HG02870 (cell line): ENCODE data around the gene ARHGAP5.
A peak's percentile ranks its signal among the peaks of the same experiment; 100 is the strongest.

Experiments used
- ATAC-seq: cut with Tn5 transposase; IDR thresholded peaks from one replicate; pipeline ENCODE4 v1.9.1; 2021; ENCODE audit warnings: mild to moderate bottlenecking, moderate library complexity; ENCODE audit not compliant: unreplicated experiment

ARHGAP5 gene

DNA sequence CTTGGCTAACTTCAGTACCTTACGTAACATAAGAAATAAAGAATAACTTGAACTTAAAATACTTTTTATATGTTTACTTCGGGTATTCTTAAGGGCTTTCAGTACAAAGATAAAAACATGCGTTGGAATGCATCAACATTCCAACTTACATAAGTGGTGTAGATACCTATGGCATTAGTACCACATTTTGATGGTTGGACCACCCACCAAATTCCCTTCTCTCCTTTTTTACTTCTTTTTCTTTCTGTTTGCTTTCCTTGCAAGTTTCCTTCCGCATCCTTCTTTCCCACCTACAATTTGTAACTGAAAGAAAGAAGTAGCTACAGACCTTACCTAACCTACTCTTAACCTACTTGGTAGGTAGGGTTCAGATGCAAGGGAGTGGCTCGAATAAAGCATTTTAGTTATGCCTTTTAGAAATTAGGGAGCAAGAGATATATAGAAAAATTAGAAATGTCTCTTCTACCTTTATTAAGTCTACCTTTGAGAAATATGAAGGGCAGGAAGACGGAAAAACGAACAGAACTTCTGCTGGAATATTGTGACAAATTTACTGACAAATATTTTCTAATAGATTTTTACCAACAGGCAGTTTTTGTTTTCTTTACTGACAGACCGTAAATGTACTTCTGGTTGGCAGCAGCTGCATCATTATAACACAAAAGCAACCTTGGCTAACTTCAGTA is 2.1 kb upstream of the ARHGAP5 start:
- ATAC-seq = no peak

DNA sequence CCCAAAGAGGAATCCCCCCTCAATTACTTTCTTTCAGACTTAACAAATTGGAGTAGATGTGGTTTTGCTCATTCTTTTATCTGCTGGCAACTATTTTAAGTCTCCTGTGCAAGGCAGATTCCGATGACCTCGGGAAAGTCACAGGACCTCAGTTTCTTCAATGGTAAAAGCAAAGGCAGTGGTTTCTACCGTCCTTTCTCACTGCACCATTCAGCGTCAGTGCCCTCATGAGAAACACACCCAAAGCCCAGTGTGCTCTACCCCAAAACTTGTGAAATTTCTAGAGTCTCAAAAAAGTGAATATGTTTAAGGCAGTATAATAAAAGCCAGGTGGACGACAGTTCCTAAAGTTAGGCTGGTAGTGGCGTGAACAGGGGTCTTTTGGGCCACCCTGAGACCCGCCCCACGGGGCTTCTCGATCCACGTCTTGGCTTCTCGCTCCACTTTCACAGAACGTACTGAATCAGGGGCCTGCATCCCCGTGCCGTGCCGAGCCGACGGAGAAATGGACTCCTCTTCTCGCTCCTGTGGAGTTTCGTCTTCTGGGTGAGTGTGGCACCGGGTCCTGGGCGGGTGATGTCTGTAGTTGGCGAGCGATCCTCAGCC is 1.3 kb upstream of the ARHGAP5 start:
- ATAC-seq = peak; percentile 6

DNA sequence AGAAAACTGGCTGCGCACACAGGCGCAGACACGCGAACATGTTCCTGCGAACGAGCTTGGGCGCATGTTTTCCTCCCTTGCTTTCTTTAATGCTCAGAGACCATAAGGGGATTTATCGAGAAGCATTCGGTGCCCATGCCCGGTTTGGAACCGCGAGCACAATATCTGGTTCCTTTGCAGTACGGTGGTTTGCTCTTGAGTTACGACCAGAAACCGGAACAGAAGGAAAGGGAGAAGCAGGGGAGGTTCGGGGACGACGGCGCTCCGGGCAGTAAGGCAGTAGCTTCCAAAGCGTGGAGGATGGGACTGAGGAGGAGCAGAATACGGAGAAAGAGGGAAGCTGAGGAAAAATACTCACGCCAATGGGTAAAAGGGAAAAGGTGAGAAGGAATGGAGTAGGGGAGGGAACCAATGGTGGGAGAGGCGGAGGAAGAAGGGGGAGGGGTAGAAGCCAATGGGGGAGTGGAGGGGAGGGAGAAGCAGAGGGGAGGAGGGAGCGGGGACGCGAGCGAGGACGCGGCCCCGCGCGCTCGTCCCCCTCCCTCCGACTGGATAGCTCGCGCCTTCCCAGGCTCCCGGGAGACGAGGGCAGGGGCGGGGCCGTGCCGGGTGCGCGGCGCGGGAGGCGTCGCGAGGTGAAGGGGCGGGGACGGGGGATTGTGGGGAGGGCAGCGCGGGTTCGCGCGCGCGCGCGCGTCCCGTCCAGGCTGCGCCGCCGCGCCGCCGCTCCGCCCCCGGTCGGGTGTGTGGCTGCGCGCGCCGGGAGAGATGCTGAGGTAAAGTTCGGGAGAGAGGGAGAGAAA is 625 bp upstream of the ARHGAP5 start:
- peak; percentile 49 for ATAC-seq

DNA sequence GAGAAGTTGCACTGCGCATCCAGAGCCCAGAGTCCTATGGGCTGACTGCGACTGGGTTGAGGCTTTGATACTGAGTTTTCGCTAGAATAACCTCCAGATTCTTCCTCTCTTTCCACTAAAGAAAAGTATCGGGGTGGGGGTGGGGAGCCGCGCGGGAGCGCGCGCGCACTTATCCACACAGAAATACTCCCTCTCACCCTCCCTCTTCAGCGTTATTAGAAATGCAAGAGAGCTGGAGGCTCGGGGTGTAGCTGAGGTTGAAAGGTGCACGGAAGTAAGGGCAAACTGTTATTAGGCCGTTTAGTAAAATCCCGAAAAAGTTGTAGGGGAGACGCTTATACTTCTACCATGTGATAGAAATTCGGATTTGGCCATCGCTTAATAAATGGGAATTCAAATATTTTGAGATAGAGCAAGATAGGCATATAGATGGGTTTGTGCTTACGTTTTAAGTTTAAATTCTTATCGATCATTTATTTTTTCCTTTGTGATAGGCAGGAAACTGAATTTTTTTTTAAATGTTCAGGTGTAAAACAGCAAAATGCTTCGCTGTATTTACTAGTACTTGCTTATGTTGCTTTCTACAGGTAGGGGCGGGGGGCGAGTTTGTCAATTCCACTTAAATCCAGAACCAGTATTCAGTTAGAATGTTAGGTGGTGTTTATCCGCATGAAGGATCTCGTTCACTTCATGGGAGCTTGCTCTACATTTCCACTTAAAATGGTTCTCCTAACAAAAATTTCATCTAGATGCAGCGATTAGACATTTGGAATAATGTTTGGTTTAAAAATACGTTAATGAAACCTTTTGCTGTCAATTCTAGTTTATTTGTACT is 1.1 kb downstream of the ARHGAP5 start:
- ATAC-seq = peak; percentile 4

DNA sequence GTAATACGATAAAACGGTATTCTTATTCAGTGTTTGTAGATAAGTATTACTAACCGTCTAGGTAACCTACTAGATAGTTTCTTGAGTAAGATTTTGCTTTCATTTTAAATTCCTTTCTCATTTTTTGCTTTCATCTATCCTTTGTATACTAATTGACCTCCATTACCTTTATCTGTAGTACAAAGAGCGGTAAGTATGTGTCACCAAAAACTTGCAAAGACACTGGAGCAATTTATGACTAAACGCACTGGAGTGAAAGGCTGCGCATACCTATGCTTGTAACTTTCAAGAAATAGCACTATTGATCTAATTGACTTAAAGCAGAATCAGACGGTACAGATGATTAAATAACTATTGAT is 1.7 kb downstream of the ARHGAP5 start:
- ATAC-seq = no peak

DNA sequence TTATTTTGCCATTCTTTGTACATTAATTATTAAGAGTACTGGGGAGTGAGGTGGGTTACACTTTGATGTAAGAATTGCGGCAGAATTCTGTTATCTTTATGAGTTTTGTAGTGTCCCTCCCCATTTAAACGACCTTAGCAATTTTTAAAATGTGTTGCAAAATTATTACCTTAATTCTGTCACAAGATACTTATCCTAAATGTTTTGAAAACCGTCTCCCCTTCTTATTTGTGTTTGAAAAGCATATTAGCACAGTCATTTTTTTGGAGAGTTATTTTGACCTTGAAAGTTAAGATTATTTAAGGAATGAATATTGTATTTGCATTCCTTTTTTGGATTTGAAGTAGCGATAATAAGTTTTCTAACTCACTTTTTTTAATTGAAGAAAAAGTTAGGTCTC is 2.2 kb downstream of the ARHGAP5 start:
- ATAC-seq = no peak

DNA sequence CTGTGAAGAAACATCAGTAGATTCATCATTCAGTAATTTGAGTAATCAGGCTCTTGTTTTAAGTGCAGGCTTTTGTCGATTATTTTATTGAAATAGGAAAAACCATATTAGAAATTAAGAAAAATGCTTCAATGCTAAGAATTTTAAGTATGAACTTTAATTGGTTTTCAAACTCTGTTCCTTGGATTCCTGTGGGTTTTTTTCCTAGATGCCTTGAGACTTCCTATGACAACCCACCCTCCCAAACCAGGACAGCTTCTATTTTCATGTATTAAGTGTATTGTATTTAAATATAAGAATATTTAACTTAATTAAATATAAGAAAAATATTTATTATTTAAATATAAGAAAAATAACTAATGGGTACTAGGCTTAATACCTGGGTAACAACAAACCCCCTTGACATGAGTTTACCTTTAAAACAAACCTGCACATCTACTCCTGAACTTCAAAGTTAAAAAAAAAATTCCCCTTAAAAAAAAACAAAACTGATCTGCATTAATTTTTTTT is 3.0 kb downstream of the ARHGAP5 start:
- ATAC-seq = no peak

DNA sequence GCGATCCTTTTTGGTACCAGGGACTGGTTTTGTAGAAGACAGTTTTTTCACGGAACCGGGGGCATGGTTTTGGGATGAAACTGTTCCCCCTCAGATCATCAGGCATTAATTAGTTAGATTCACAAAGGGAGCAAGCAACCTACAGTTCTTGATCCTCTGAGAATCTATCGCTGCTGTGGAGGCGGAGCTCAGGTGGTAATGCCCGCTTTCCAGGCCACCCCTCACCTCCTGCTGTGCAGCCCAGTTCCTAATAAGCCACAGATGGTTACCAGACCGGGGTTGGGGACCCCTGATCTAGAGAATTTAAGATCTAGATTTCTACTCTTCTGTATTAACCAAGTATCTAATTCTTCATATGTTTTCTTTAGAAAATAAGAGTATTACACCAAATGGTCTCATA is 4.8 kb downstream of the ARHGAP5 start:
- no peak for ATAC-seq

DNA sequence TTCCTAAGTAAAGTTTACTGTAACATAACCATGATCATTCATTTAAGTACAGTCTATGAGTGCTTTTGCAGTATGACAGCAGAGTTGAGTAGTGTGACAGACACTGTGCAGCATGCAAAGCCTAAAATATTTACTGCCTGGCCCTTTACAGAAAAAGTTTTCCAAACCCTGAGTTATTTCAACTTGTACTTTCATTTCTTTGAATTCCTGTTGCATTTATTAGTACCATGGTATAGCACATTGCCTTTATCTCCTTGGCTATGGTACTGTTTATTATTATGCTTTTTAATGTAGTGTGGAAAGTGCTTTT is 6.2 kb downstream of the ARHGAP5 start:
- ATAC-seq = no peak

DNA sequence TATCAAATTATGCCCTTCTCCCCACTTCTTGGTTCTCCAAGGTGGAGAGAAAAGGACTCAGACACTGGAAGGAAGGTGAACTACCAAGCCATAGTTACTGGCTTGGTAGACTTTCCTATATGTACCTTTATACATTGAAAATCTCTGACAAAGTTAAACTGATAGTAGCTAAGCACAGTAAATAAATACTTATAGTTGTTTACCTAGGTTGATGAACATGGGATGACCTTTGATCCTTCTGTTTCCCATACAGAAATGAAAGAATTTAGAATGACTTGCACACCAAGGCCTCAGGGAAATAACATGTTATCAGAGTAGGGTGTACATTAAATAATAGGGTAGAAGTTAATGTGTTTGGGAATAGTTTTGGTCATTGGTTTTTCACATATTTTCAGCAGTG is 6.7 kb downstream of the ARHGAP5 start:
- no peak for ATAC-seq

DNA sequence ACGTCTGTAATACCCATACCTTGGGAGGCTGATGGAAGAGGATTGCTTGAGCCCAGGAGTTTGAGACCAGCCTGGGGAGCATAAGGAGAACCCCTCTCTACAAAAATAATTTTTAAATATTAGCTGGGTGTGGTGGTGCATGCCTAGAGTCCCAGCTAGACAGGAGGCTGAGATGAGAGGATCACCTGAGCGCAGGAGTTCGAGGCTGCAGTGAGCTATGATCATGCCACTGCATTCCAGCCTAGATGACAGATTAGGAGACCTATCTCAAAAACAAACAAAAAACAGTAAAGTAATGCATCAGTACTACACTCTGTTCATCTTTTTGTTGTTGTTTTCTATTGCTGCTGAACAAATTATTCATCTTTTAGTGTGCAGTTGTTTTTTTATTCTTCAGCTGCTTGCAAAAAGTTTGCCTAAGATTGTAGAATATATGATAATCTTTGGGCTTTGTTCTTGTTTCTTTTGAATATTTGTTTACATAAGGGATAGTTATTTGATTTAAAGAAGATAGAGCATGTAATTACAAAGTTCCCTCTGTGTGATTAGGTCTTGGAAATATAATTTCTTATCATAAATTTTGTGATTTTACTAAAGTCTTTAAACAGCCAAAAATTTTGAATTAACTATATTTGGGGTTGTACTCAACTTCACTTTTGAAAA is 8.2 kb downstream of the ARHGAP5 start:
- no peak for ATAC-seq

DNA sequence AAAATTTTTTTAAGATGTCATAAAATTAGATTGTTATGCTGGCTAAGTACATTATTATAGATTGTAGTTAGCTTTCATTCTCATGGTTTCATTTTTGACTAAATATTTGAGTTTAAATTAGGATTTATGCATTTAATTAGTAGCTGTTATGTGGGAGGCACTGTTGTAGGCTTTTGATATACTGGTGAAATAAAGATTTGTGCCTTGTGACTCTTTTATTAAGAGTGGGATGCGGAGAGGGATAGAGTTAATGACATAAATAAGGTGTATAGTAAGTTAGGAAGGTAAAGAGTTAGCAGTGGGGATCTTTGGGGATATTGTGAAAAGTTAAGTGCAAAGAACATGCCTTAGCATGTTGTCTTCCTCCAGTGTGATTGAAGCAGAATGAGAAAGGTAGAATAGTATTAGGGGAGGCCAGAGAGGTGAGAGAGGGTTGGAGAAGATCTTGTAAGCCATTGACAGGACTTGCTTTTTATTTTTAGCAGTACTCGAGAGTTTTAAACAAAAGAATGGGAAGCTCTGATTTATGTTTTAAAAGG is 8.8 kb downstream of the ARHGAP5 start:
- no peak for ATAC-seq

DNA sequence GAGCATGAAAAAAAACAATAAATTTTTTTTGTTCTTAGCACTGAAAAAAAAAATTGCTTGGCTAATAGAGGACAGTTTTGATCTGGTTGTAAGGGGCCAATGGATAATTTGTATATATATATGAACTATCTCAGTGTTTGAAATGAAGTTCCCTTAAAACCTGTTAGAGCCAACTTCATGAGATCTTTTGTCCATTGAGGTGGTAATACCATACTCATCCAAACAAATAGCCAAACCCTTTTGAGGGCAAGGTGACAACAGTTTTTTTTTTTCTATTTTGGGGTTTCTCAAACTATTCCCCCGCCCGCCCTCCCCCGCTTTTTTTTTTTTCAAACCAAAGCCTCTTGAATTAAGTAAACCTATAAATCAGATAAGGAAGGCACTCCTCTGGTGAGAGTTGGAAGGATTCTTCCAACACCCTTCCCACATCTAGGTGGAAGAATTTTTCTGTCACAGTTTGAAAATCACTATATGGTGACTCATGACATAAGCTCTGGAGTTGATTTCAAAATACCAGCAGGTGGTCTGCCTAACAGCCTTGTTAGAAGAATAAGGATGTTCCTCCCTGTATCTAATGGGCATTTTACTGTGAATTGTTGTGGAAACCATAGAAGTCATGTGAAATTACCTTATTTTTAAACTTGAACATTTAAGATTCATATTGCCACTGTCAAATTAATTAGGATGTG is 10.2 kb downstream of the ARHGAP5 start:
- no peak for ATAC-seq

DNA sequence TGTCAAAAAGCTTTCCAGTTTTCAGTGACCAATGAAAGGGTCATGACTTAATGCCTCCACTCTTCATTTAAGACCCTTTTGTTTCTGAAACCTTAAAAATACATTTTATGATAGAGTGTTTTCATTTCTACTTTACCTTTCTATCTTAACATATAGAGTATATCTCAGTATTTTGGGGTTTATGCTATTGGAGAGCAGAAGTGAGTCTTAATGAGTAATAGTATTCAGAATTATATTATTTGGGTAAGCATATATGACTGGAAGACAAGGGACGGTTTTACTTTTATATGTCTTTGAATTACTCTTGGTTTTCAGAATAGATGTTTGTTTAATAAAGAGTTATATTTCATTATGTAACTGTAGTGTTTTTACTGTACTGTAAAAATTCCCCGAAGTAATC is 10.8 kb downstream of the ARHGAP5 start:
- no peak for ATAC-seq

DNA sequence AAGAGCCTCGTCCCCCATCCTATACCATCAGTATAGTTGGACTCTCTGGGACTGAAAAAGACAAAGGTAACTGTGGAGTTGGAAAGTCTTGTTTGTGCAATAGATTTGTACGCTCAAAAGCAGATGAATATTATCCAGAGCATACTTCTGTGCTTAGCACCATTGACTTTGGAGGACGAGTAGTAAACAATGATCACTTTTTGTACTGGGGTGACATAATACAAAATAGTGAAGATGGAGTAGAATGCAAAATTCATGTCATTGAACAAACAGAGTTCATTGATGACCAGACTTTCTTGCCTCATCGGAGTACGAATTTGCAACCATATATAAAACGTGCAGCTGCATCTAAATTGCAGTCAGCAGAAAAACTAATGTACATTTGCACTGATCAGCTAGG is 13.6 kb downstream of the ARHGAP5 start:
- no peak for ATAC-seq

DNA sequence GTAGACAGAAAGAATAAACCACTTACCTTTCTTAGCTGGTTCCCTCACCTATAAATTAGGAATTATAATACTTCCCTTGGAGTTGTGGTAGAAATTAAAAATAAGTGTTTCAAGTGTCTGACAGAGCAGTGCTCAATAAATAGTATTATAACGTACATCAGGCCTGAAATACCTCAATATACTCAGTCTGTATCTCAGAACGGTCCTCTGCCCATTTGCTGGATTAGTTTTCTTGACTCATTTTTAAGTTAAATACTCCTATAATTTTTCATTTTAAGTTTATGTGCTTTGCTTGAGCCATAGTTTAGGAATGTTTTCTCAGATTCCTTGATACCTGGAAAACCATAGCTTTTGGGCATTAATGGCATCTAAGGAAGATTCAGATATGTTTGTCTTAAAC is 22.4 kb downstream of the ARHGAP5 start:
- ATAC-seq = no peak

DNA sequence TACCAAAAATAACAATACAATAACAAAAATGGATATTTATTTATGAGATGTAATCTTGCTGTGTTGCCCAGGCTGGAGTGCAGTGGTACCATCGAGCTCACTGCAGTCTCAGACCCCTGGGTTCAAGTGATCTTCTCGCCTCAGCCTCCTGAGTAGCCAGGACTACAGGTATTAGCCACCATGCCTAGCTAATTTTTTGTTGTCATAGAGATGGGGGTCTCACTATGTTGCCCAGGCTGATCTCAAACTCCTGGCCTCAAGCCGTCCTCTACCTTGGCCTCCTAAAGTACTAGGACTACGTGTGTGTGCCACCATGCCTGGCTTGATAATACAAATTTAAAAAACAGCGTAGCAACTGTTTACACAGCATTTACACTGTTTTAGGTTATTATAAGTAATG is 23.1 kb downstream of the ARHGAP5 start:
- ATAC-seq = no peak

DNA sequence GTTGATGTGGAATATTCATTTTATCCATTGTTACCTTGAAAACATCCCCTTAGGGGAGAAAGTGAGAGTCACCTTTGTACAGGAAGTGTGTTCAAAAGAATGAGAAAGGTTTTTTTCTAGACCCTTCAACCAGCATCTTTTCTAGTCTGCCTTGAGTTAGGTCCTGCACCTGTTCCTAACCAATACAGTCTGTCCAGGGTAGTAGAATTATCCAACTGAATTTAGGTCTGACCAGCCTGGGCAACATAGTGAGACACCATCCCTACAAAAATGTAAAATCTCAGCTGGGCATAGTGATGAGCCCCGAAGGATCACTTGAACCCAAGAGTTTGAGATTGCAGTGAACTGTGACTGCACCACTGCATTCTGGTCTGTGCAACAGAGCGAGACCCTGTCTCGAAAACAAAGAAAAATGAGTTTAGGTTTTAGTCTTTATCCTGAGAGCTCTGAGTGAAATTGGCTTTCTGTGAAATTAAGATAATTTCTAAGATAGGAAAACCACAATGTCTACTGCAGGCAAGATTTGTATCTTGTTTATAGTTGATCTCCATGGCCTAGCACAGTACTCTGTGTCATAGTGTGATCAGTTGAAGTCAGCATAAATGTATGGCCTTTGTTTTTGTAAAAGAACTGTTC is 25.2 kb downstream of the ARHGAP5 start:
- ATAC-seq = peak; percentile 88

DNA sequence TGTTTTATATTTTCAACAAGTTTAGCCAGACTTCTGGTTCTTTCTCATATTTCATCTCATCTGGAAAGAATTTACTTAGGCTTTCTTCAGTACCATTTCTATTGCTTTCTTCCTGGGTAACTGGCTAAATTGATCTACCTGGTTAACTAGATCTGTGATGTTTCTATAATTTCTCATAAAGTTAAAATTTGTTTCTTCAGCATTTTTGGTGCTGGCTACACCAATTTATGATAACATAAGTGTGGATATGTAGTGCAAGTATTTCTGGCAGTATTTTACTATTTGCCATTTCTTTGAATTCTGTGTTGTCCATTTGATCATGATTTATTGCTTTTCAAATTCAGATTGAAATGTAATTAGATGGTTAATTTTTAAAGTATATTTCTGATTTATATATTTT is 25.9 kb downstream of the ARHGAP5 start:
- no peak for ATAC-seq
